SH-SY5Y (cell line): ENCODE measurements around the gene SCAPER.

Experiments
- GATA2 ChIP-seq: IDR thresholded peaks from 2 replicates; pipeline ENCODE4 v1.6.1; 2011; ENCODE audit warnings: mild to moderate bottlenecking, low read depth, low read length
- GATA3 ChIP-seq: IDR thresholded peaks from 2 replicates; pipeline ENCODE4 v1.6.1; 2011; ENCODE audit warnings: low read depth, mild to moderate bottlenecking, low read length, moderate library complexity

The SCAPER gene

GRCh38 chr15:76905013-76905839, at the start of gene SCAPER:
TSS of gene SCAPER (minus strand) at chr15:76905340. CDS start at chr15:76883817, 21,523 bp downstream.
- TF ChIP-seq GATA3: no peak
- peak; percentile 50 for TF ChIP-seq GATA2

DNA sequence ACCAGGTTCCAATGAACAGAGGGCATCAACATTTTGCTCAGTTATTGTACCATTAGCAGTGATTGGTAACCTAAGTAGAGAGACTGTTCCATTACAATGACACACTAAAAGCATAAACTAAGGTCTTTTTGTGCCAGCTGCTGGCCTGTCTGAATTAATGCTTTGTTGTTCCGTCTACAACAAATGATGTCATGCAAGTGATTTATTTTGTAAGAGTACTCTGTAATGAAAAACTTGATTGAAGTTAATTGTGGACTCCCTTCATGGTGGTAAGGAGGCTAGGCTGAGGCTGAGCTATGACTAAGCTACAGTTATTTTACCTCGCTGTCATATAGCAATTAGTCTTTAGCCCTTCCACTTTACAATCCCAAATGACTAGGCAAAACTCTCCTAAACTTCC, 49.6 kb upstream of the SCAPER start:
- no peak for TF ChIP-seq GATA2
- no peak for TF ChIP-seq GATA3

DNA sequence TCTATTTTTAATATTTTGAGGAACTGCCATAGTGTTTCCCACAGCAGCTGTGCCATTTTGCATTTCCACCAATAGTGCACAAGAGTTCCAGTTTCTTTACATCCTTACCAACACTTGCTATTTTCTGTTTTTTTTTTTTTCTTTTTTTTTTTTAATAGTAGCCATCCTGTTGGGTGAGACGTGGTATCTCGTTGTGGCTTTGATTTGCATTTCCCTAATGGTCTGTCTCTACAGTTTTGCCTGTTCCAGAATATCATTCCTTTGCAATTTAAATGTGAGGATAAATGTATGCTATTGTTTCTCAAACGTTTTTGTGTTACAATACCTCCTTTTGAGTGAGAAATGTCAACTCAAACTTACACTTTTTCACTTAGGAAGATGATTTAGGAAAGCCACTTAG, 48.8 kb upstream of the SCAPER start:
- TF ChIP-seq GATA2: no peak
- no peak for TF ChIP-seq GATA3

GRCh38 chr15:76951220-76951619, 46.1 kb upstream of the SCAPER start:
- no peak for TF ChIP-seq GATA2
- no peak for TF ChIP-seq GATA3

- no peak for TF ChIP-seq GATA2
- TF ChIP-seq GATA3: no peak
These were observed 42.3 kb upstream of the SCAPER start for GRCh38 chr15:76947454-76947853.

GRCh38 chr15:76945494-76946093, 40.5 kb upstream of the SCAPER start:
- TF ChIP-seq GATA3: no peak
- no peak for TF ChIP-seq GATA2

DNA sequence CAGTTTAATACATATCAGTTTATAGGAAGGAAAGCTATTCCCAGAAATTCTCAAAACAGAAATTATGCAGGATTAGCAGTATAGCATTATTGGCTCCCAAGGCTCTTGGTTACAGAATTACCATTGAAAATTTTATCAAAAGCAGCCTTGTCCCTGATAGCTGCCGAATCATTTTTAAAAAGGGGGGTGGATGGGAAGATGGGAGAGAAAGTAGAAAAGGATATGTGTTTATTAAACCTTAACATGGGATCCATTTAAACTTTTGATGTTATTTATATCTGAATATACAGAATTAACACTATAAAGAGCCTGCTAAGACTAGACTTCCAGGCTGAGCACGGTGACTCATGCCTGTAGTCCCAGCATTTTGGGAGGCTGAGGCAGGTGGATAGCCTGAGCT, 37.2 kb upstream of the SCAPER start:
- TF ChIP-seq GATA2: no peak
- TF ChIP-seq GATA3: no peak

DNA sequence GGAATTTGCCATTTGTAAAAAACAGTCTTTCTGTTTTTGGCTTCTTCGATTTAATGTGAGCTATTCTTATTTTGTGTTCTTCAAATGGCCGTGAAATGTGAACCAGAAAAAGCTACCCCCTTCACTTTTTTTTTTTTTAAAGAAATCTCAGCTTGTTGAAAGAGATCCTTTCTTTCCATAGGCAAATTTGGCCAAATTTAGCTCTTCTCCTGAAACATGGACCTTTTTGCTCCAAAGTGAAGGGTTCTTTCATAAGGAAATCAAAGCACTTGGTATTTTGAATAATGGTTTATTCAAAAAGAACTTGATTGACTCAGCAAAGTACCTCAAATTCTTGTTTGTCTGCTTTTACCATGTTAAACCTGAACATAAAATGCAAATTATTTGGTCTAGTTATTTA, 36.5 kb upstream of the SCAPER start:
- TF ChIP-seq GATA3 (no peak), GATA2 (no peak)

- TF ChIP-seq GATA3: no peak
- TF ChIP-seq GATA2: no peak
These were observed 34.6 kb upstream of the SCAPER start for GRCh38 chr15:76939715-76940114.

DNA sequence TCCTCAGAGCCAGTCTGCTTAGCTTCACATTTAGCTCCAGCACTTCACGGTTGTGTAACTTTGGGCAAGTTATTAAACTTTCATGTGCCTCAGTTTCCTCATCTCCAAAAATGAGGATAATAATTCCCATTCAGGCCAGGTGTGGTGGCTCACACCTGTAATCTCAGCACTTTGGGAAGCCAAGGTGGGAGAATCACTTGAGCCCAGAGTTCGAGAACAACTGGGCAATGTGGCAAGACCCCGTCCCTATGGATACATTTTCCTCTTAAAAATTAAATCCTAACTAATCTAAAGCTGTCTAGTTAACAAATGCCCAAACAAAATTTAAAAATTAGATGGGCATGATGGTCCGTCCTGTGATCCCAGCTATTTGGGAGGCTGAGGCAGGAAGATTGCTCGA, 33.6 kb upstream of the SCAPER start:
- no peak for TF ChIP-seq GATA3
- TF ChIP-seq GATA2: no peak

DNA sequence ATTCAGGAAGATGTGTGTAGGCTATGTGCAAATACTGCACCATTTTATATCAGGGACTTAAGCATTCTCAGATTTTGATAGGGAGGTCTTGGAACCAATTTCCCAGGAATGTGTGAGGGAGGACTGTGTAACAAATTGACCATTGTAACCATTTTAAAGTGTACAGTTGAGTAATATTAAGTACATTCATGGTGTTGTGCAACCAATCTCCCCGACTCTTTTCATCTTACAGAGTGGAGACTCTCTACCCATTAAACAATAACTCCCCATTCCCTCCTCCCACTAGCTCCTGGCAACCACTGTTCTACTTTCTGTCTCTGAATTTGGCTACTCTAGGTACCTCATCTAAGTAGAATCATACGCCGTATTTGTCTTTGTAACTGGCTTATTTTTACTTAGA, 31.5 kb upstream of the SCAPER start:
- TF ChIP-seq GATA2 (no peak), GATA3 (no peak)

DNA sequence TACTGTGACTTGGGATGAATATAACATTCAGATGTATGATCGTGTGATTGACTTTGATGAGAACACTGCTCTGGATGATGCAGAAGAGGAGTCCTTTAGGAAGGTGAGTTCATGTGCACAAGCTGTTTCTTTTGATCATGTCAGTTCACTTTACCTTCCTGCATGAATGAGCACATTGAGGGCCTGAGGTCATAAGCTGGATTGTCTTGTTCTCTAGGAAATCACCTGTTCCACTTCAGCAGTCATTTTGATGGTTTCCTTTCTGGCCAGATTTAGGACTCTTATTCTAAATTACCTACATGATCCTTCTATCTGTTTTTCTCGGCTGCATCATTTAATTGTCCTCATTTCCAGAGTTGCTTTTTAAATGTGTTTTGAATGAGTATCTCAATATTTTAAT, 30.5 kb upstream of the SCAPER start:
- TF ChIP-seq GATA3: no peak
- no peak for TF ChIP-seq GATA2

GRCh38 chr15:76932135-76932966, 27.2 kb upstream of the SCAPER start:
- TF ChIP-seq GATA3 (no peak), GATA2 (no peak)

DNA sequence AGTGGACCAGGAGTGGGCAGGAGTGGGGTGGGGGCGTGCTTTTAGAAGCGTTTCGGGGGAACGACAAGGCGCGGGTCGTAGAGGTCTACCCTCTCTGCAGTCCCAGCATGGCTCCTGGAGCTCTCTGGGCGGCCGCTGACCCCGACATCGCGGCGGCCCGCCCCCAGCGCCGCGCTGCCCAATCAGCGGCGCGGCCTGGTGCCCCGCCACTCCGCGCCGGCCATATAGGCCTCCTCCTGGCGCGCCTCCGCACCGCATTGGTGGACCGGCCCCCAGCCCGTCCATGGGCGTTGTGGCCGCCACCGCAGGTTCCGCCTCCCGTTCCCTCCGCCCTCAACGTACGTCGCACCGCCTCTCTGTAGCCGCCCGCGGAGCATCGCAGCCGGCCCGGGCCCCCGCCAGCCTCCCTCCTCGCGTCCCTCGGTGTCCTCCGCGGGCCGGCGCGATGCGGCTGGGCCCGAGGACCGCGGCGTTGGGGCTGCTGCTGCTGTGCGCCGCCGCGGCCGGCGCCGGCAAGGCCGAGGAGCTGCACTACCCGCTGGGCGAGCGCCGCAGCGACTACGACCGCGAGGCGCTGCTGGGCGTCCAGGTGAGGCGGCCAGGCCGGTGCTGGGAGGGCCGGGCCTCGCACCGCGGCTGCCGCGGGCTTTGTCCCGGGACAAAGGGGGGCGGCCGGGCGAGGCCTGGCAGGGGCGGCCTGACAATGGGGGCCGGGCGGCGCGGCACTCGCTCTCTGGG, 26.4 kb upstream of the SCAPER start, which contains the start of gene RCN2:
TSS of gene RCN2 (plus strand) at position 353 of the 738 bp plus-strand sequence. CDS start at position 446, 93 bp downstream.
- no peak for TF ChIP-seq GATA3
- no peak for TF ChIP-seq GATA2
